Skeletal muscle cell (primary cell): ENCODE data around the gene CYP8B1.
A peak's percentile ranks its signal among the peaks of the same experiment; 100 is the strongest.

ENCODE experiments used
- DNase-seq: peaks from one replicate; pipeline ENCODE4 v3.0.0-alpha.2; 2010; ENCODE audit warnings: low read depth
- H3K4me3 ChIP-seq: 2 replicates; pipeline ENCODE4 v1.5.1; 2011; ENCODE audit warnings: low read depth, mild to moderate bottlenecking, control low read depth, low read length, moderate library complexity

CYP8B1 gene

DNA sequence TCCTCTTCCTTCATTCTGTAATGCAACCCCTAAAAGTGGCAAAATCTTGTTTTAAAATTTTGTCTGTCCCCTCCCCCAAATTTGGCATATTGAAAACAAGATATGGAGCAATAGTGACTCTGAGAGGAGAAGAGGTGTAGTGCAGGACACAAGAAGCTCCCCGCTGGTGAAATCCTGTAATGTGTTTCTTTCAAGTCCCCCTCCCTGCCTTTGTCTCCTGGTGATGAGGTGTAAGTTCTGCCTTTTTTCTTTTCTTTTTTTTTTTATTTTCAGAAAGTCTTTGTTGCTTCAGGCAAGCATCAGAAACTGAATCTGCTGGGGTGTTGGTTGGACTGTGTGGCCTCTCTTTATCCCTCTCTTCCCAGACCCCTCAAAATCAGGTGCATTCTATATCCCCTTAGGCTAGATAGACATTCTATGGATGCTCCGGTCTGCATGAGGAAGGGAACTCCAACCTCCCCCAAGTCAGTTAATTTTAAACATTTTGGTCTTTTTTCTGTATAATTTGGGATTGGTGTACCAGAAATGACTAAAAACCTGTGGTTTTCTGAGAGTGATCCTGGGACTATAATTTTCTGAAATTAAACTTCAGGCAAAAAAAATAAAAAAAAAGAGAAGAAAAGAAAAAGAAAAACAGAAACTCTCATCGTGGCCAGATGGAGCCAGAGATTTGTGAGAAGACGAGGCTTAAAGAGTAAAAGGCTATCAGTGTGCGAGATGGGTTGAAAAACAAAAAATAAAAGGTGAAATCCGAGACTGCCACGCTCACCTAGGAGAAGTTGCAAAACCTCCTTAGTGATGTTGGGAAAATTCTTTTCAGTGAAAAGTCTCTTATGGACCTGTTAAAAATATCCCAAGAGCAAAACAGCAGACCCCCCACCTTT, 45.0 kb downstream of the CYP8B1 start:
- H3K4me3 ChIP-seq, result no peak overlapping the region
- DNase-seq, result no peak

DNA sequence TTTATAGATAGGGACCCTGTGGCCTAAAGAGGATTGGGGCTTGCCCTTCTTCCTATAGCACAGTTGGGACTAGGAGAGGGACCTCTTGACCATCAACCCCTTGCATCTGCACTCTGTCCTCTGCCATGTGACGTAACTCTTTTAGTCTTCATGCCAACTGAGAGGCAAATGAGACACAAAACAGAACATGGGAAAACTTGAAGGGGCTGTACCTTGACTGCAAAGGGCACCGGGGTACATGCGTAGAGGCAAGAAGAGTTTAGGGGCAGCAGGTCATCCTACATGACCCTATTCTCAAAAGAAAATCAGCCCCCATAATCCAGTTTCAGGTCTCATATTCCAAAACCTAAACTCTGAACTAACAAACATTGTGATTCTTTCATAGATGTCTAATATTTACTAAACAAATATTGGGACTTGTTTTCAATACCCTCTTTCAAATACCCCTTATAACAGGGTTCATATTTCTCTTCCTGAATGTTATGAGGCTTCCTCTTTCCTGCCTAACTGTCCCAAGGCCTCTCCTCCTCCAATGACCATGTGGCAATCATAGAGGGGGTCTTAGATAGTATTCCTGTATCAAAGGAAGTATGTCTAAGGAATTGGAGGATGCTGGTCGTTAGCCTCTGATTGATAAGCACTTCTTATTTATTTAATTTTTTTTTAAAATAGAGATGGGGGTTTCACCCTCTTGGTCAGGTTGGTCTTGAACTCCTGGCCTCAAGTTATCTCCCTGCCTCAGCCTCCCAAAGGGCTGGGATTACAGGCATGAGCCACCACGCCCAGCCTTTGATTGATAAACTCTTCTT, 45.8 kb downstream of the CYP8B1 start:
- DNase-seq, result no peak
- no peak overlapping the region for H3K4me3 ChIP-seq

- H3K4me3 ChIP-seq, result no peak overlapping the region
- DNase-seq, result no peak
Observed at GRCh38 chr3:42829083-42829627, 46.5 kb downstream of the CYP8B1 start.

- no peak overlapping the region for H3K4me3 ChIP-seq
- peak; percentile 64 for DNase-seq
Observed at GRCh38 chr3:42827654-42828053, 48.0 kb downstream of the CYP8B1 start.

GRCh38 chr3:42827023-42827422, 48.7 kb downstream of the CYP8B1 start:
- H3K4me3 ChIP-seq, result no peak overlapping the region
- DNase-seq, result no peak

DNA sequence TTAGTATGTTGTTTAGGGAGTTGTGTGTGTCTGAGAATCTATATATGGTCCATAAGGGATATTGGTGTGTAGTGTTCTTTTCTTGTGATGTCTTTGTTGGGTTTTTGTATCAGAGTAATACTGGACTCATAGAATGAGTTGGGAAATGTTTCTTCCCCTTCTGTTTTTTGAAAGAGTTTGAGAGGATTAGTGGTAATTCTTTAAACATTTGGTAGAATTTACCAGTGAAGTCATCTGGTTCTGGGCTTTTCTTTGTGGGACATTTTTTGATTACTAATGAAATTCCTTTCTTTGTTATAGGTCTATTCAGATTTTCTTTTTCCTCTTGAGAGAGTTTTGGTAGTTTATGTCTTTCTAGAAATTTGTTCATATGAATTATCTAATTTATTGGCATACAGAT, 49.5 kb downstream of the CYP8B1 start:
- H3K4me3 ChIP-seq, result no peak overlapping the region

DNA sequence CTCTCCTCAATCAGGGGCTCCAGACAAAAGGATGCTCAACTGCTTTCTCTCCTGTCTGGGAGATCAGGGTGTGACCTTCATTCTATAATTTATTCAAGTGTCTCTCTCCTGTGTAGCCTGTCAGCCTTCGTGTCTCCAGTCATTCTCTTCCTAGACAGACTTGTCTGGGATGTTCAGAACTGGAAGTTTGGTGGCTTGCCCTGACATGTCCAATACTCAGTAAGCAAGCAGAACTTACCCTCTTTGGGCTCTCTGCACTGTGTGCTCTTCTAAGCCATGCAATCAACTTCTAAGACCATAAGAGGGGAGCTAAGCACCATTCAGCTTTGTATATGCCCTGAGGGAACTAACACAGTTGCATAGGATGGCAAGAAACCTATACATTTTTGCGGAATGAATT, 52.3 kb downstream of the CYP8B1 start:
- H3K4me3 ChIP-seq, result no peak overlapping the region
- no peak for DNase-seq

More for the DNA sequence above, 49.5 kb downstream of the CYP8B1 start:
- DNase-seq, result no peak

DNA sequence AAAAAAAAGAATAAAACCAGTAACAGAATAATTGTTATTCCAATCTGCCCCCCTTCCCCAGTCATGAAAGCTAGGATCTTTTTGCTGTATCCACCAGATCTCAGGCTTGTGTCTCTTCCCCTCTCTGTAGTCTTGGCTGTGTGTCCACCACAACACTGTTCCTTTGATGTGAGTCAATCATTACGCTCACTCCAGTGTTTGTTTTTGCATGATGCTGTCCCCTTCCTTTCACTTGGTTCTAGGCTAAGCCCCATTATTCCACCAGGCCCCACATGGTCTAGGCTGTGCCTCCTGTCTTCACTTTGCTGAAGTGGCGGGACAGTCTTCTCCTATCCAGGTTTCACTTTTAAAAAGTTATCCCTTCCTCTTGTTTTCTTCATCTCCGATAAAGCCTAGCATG, 52.9 kb downstream of the CYP8B1 start:
- no peak overlapping the region for H3K4me3 ChIP-seq
- no peak for DNase-seq
